Gastroesophageal sphincter (tissue), 3 donors: ENCODE results near the gene DYRK1A.

ENCODE experiments used
- EP300 ChIP-seq: sonication (generic); formaldehyde crosslinking; IDR thresholded peaks from one replicate; pipeline ENCODE4 v1.6.1; 2017; ENCODE audit warnings: antibody characterized with exemption, mild to moderate bottlenecking
- POLR2A ChIP-seq, 2 donors: fragments of 450-650 bp; IDR thresholded peaks; one replicate each; pipeline ENCODE4 v1.6.1; 2017; ENCODE audit warnings: antibody characterized with exemption in 2 of 2, mild to moderate bottlenecking in 2 of 2, moderate library complexity in 1 of 2
- POLR2AphosphoS5 ChIP-seq: sonication (generic); formaldehyde crosslinking; IDR thresholded peaks from one replicate; pipeline ENCODE4 v1.6.1; 2017; ENCODE audit warnings: antibody characterized with exemption
- TF ChIP-seq, protein P1 (sequence below), 4 experiments: fragments of 200-600 bp in 2 of 4; fragments of 450-650 bp in 2 of 4; sonication (generic) in 1 of 4; IDR thresholded peaks; one replicate each; pipeline ENCODE4 v1.5.1; 2017 to 2019; ENCODE audit warnings: antibody characterized with exemption in 4 of 4, mild to moderate bottlenecking in 2 of 4, moderate library complexity in 2 of 4

DNA sequence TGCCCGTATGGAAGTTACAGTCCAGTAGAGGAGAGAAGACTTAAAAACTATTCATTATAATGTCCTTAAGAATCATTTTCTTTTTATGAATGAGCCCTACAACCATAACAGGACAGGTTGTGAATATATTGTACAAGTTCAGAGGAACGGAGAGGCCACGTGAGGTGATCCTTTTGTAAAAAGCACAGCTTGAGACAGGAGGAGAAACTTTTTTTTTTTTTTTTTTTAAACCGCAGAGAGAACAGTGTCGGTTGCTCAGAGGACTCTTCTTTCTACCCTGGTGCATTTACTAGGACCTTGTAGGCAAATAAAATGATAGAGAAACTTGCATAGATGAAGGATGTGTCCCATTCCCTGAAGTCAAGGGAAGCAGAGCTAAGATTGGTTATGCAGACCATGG, 32.1 kb downstream of the DYRK1A start:
- TF ChIP-seq, protein P1, sequence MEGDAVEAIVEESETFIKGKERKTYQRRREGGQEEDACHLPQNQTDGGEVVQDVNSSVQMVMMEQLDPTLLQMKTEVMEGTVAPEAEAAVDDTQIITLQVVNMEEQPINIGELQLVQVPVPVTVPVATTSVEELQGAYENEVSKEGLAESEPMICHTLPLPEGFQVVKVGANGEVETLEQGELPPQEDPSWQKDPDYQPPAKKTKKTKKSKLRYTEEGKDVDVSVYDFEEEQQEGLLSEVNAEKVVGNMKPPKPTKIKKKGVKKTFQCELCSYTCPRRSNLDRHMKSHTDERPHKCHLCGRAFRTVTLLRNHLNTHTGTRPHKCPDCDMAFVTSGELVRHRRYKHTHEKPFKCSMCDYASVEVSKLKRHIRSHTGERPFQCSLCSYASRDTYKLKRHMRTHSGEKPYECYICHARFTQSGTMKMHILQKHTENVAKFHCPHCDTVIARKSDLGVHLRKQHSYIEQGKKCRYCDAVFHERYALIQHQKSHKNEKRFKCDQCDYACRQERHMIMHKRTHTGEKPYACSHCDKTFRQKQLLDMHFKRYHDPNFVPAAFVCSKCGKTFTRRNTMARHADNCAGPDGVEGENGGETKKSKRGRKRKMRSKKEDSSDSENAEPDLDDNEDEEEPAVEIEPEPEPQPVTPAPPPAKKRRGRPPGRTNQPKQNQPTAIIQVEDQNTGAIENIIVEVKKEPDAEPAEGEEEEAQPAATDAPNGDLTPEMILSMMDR (IDR thresholded peaks at IDR 0.05) = no peak
- TF ChIP-seq POLR2A (IDR thresholded peaks at IDR 0.05) = no peak
- no peak for TF ChIP-seq POLR2AphosphoS5
- TF ChIP-seq EP300 = no peak
